Astrocyte of the hippocampus (primary cell): ENCODE measurements around the gene CNTD1.

Experiments used
- DNase-seq: peaks from one replicate; pipeline ENCODE4 v3.0.0; 2011; ENCODE audit warnings: low read depth, low spot score

The CNTD1 gene

GRCh38 chr17:42804918-42805367, 6.3 kb downstream of the CNTD1 start:
- DNase-seq, result no peak

GRCh38 chr17:42806249-42806648, 7.6 kb downstream of the CNTD1 start:
- DNase-seq, result no peak

GRCh38 chr17:42809250-42809649, 10.6 kb downstream of the CNTD1 start:
- DNase-seq, result peak; percentile 62

GRCh38 chr17:42814633-42815399, 16.2 kb downstream of the CNTD1 start:
- peak; percentile 89 for DNase-seq

GRCh38 chr17:42817866-42818265, 19.2 kb downstream of the CNTD1 start:
- peak; percentile 46 for DNase-seq

- no peak for DNase-seq
Measured at GRCh38 chr17:42818379-42818778, 19.7 kb downstream of the CNTD1 start.

- DNase-seq, result peak; percentile 71
Measured at GRCh38 chr17:42819939-42820535, 21.4 kb downstream of the CNTD1 start.

GRCh38 chr17:42821176-42821575, 22.5 kb downstream of the CNTD1 start:
- DNase-seq, result no peak

- no peak for DNase-seq
Measured at GRCh38 chr17:42827472-42827871, 28.8 kb downstream of the CNTD1 start.

GRCh38 chr17:42830971-42831370, 32.3 kb downstream of the CNTD1 start:
- DNase-seq, result no peak

GRCh38 chr17:42832213-42832933, 33.7 kb downstream of the CNTD1 start:
- no peak for DNase-seq

- peak; percentile 95 for DNase-seq
Measured at GRCh38 chr17:42832934-42833766, 34.5 kb downstream of the CNTD1 start, which contains the start of gene PSME3. Gene PSME3, plus strand, starts transcription at chr17:42833397. Its CDS starts 235 bp downstream, at chr17:42833632.

- no peak for DNase-seq
Measured at GRCh38 chr17:42833767-42834422, 35.2 kb downstream of the CNTD1 start.

- no peak for DNase-seq
Measured at GRCh38 chr17:42835732-42836131, 37.1 kb downstream of the CNTD1 start.

- DNase-seq, result no peak
Measured at GRCh38 chr17:42841975-42842685, 43.5 kb downstream of the CNTD1 start.

GRCh38 chr17:42843358-42843934, 44.8 kb downstream of the CNTD1 start:
- DNase-seq, result peak; percentile 73

- DNase-seq, result no peak
Measured at GRCh38 chr17:42844271-42844670, 45.6 kb downstream of the CNTD1 start, which contains the start of gene AOC2. Gene AOC2, plus strand, starts transcription at chr17:42844580. Its CDS starts 47 bp downstream, at chr17:42844627.

- DNase-seq, result no peak
Measured at GRCh38 chr17:42844761-42845555, 46.3 kb downstream of the CNTD1 start.

- DNase-seq, result no peak
Measured at GRCh38 chr17:42845556-42845917, 46.9 kb downstream of the CNTD1 start.
